Pericardium fibroblast (primary cell): Measurements from ENCODE around the gene TNFAIP2. TPM values are rescaled to one million over a fixed set of nuclear protein-coding genes. Genes with fewer than 3 reads are reported as not detected.

Experiments
- total RNA-seq: library from RNA; depleted of rRNA; stranded (reverse); fragments of >200 nt; gene quantifications from 2 replicates; pipeline ENCODE4 v1.2.3, GENCODE V29; 2015

The TNFAIP2 gene, protein sequence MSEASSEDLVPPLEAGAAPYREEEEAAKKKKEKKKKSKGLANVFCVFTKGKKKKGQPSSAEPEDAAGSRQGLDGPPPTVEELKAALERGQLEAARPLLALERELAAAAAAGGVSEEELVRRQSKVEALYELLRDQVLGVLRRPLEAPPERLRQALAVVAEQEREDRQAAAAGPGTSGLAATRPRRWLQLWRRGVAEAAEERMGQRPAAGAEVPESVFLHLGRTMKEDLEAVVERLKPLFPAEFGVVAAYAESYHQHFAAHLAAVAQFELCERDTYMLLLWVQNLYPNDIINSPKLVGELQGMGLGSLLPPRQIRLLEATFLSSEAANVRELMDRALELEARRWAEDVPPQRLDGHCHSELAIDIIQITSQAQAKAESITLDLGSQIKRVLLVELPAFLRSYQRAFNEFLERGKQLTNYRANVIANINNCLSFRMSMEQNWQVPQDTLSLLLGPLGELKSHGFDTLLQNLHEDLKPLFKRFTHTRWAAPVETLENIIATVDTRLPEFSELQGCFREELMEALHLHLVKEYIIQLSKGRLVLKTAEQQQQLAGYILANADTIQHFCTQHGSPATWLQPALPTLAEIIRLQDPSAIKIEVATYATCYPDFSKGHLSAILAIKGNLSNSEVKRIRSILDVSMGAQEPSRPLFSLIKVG
- total RNA-seq = 26.1 and 39.1 TPM in 2 replicates

DNA sequence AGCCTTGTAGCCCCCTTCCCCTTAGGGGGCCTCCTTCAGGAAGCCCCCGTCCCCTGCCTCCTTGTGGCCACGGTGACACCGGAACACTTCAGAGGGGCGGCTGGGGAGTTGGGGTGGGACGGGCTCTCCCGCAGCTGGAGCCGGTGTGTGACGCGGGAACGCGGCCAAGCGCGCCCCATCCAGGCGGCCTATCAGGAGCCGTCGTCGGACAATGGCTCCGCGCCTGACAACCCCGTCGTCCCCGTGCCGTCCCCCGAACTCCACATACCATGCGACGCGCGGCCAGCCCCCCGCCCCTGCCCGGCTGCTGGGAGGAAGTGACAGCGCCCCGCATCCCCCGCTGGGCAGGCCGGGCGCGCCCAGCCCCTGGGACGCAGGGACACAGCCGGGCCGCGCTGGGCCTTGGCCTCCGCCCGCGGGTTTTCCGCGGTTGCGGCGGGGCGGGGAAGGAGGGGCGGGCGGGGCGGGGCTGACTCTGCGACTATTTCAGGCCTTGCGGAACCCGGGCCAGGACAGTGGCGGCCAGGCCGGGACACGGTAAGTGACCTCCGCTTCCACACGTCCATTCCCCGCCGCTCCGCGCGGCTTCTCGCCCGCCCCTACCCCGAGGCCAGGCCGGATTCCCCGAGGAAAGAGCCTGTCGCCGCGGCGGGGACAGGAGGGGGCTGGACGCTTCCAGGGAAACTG lies at the start of gene TNFAIP2:
Gene TNFAIP2 (plus strand): TSS at position 515 of the 687 bp plus-strand sequence. CDS start 2,997 bp downstream, outside the sequence.

DNA sequence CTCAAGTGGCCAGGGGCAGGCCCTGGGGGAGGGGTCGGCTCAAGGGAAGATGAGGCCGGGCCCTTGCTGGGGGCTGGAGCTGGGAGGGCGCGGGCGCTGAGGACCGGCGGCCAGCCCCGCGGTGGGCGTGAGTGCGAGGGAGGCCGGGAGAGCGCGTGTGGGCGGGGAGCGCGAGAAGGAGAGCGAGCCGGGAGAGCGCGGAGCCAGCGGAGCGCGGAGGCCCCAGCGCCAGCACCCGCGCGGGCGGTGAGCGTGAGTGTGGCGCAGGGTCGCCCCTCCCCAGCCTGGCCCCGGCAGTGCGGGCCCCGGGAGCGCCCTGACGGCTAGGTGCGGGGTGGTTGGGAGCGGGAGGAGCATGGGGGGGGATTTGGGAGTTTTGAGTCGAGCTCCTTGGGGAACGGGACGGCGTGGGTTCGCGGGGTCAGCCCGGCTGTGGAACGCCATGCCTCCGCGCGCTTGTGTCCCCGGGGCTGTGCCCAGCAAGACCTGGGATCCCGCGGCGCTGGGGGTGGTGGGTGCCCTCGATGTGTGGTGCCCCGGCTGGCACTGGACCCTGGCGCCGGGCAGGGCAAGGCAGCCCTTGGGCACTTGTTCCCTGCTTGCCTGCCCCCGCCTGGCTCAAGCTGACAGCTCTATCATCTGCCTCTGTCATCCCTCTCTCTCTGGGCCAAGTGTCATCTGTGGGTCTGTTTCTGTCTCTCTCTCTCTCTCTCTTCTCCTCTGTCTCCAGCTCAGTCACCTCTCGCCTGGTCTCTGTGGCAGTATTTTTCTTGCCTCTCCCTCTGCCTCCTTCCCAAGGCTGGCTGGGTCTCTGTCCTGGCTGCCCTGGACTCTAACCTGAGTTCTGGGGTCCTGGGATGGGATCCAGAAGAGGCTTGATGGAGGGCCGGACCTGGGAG lies 39.0 kb upstream of the TNFAIP2 start, which contains the start of gene LBHD2:
Gene LBHD2 (plus strand): TSS at position 190 of the 899 bp plus-strand sequence. CDS start 1,803 bp downstream, outside the sequence.

DNA sequence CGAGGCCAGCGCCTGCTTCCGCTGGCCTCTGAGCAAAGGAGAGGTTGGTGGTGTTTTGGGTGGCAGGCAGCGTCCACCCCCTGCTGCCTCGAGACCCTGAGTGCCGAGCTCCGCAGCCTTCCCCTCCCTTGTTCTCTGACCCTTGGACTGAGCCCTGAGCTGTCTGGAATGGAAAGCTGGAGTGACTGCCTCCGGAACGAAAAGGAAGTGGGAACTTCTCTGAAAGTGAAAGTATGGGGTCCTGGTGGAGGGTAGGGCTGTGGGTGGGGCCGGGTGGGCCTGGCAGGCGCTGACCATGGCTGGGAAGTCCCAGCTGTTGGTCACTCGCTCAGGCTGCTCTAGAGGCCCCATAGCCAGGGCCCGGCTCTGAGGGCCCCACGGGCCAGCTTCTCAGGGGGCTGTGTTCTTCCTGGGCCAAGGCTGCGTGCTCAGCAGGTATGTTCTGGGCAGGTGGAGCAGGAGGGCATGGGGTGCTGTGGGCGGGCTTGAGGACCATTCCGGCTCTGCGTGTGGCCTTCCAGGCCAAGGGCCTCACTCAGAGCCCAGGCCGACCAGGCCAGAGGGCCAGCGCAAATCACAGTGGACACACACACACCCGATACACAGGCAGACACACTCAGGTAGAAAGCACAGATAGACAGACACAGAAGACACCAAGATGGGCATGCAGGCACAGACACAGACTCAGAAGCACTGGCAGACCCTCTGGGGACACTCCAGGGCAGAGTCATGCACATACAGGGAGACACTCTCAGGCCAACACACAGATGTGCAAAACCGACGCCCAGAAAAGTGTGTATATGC lies 28.7 kb upstream of the TNFAIP2 start, which contains the start of gene EXOC3L4:
Gene EXOC3L4 (plus strand): TSS at position 320 of the 804 bp plus-strand sequence. CDS start 5,495 bp downstream, outside the sequence.

Other genes with a start within 250 kb of the TNFAIP2 start
- gene AMN, start 200.8 kb upstream of the TNFAIP2 start, total RNA-seq = 0.17 and 12.4 TPM in 2 replicates
- 62.5 and 65.1 TPM in 2 replicates for gene CDC42BPB, start 65.9 kb upstream of the TNFAIP2 start, total RNA-seq
- gene LBHD2, start 39.3 kb upstream of the TNFAIP2 start, total RNA-seq = 0.26 TPM in 1 of 2 replicates, not detected in the other
- gene EXOC3L4, start 28.7 kb upstream of the TNFAIP2 start, total RNA-seq = 0.23 TPM in 1 of 2 replicates, not detected in the other
- gene EIF5, start 210.8 kb downstream of the TNFAIP2 start, total RNA-seq = 155 and 170 TPM in 2 replicates